Measurements from ENCODE around the gene BBLN. TPM values are rescaled to one million over a fixed set of nuclear protein-coding genes. Genes with fewer than 3 reads are reported as not detected.

The BBLN gene
- total RNA-seq, 2 experiments from 2014 or later = 77.6 to 90.9 TPM

DNA sequence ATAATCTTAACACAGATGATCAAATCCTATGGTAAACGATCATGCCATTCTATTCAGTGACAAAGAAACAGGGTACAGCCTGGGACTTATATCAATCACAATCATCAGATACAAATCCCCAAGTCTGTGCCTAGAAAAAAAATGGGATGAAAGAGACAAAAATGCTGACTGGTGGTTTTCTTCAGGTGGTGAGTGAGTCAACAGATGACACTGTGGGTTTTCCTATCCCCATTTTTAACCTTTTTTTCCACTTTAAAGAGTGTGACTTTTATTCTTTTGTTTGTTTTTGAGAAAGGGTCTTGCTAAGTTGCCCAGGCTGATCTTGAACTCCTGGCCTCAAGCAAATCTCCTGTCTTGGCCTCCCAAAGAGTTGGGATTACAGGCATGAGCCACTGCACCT is 28.1 kb downstream of the BBLN start:
- H3K36me3 Mint-ChIP-seq = peaks cover 25% of the 10 kb centered on the region
- ATAC-seq (ENCODE audit: low read depth) (no peak), DNase-seq (no peak)
- H3K9me3 Mint-ChIP-seq = no peaks in the 10 kb centered on the region
- H3K27me3 Mint-ChIP-seq = no peaks in the 10 kb centered on the region
- H3K27ac Mint-ChIP-seq = no peak overlapping the region
- peaks cover 24% of the 10 kb centered on the region for H3K4me1 Mint-ChIP-seq
- H3K4me3 Mint-ChIP-seq = no peak overlapping the region
- POLR2A ChIA-PET = interaction anchor here (0.6 to 0.7 kb wide), 2 partner anchors 89 to 386 kb away, joined by 4 to 5 read pairs; no protein-coding TSS in a partner anchor

DNA sequence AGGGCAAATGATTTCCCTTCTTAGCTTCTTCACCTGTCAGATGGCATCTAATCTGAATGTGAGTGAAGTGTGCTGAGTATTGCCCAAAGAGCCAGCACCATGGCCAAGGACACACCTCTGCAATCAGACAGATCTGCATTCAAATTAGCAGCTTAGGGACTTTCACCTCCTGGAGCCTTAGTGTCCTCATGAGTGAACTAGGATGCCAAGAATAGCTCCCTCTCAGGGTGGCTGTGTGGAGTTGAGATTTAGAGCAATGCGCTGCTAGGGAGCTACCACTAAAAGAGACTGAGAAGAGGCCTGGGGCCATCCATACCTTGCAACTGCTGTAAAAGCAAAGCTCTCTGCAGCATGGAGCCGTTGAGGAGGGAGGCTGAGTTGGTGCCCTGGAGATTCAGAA is 29.9 kb downstream of the BBLN start:
- POLR2A ChIA-PET = interaction anchor here (1.3 to 3.0 kb wide), 3 partner anchors 30 to 181 kb away, joined by 3 to 22 read pairs (median 5); partner anchors contain the start of genes BBLN and URM1
- H3K4me1 Mint-ChIP-seq = peaks cover 30% of the 10 kb centered on the region
- peaks cover 23% of the 10 kb centered on the region for H3K36me3 Mint-ChIP-seq
- H3K27ac Mint-ChIP-seq = peak overlapping the region; percentile 70
- H3K4me3 Mint-ChIP-seq = peak overlapping the region; percentile 96
- no peaks in the 10 kb centered on the region for H3K27me3 Mint-ChIP-seq
- ATAC-seq (ENCODE audit: low read depth) = no peak
- no peak for DNase-seq
- no peaks in the 10 kb centered on the region for H3K9me3 Mint-ChIP-seq

DNA sequence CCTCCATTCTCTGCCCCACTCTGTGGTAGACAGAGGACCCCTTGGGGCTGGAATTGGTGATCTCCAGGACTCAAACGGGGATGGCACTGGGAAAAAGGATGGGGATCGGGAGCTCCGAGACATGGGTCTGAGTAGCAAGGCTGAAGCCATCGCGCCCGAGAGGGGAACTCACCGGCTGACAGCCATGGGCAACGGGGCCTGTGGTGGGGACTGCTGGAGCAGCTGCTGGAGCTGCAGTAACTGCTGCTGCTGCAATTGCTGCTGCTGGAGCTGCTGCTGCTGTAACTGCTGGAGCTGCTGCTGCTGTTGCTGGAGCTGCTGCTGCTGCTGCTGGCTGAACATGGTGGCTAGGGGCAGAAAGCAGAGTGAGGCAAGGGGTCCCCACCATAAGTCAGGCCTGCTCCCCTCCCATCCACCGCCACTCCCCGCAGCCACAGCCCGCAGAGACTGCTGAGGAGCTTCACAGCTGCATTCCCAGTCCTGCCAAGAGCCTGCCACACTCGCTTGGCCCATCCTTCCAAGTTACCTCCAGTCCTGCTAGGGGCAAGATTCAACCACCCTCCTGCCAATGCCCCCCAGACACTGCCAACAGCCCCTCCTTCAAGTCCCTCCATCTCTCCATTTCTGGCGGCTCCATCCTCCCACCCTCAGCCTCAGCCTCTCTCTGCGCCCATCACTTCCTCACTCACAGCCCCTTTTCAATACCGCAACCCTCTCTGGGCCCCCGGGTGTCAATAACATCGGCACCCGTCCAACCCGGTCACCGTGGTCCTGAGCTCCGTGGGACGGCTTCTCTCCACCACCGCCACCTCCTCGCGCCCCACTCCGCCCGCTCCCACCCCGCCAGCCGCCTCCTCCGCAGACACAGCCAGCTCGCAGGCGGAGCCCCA is 30.7 kb downstream of the BBLN start:
- peaks cover 30% of the 10 kb centered on the region for H3K4me1 Mint-ChIP-seq
- ATAC-seq (ENCODE audit: low read depth) (peak; percentile 37), DNase-seq (no peak)
- H3K36me3 Mint-ChIP-seq = peaks cover 23% of the 10 kb centered on the region
- H3K4me3 Mint-ChIP-seq = peak overlapping the region; percentile 96
- H3K9me3 Mint-ChIP-seq = no peaks in the 10 kb centered on the region
- peaks cover 6% of the 10 kb centered on the region for H3K27me3 Mint-ChIP-seq
- POLR2A ChIA-PET = interaction anchor here (0.6 to 3.0 kb wide), 11 partner anchors 9 to 181 kb away, joined by 3 to 22 read pairs (median 3); partner anchors contain the start of genes BBLN, GOLGA2, SWI5 and URM1
- peak overlapping the region; percentile 93 for H3K27ac Mint-ChIP-seq

DNA sequence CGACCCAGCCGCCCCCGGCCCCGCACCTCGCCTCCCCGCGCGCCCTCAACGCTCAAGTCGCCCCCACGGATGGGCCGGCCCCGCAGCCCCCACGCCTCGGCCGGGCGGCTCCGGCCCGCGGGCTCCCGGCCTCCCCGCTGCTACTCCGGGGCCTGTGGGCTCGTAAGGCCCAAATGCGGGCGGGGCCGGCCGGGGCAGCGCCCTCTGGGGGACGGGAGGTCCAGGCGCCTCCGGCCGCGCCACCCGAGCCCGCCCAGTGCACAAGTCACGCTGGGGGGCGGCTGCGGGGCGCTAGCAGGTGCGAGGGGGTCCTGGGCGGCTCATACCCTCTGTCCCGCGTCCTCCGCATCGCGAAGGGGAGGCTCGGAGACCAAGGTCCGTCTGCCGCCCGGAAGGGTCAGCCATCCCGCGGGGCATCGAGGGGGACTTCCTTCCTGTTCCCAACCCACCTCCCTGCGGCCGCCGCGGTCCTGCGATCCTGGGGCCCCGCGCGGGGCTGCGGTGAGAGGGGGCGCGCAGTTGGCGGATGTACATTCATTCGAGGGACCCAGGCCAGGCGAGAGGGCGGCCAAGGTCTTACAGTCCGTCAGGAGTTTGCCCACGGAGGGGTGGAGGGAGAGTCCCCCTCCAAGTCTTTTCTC is 31.5 kb downstream of the BBLN start, which contains the start of gene CIZ1:
Gene CIZ1 (minus strand): TSS at position 167 of the 641 bp plus-strand sequence. CDS start 715 bp downstream, outside the sequence.
- peaks cover 18% of the 10 kb centered on the region for H3K36me3 Mint-ChIP-seq
- DNase-seq (peak; percentile 88), ATAC-seq (ENCODE audit: low read depth) (peak; percentile 87)
- H3K4me3 Mint-ChIP-seq = peak within 1 kb of the TSS; percentile 96
- no peaks in the 10 kb centered on the region for H3K9me3 Mint-ChIP-seq
- POLR2A ChIA-PET = interaction anchor here (0.6 to 3.0 kb wide), 12 partner anchors 8 to 501 kb away, joined by 3 to 22 read pairs (median 3); partner anchors contain the start of genes BBLN, GOLGA2, SWI5 and URM1
- peak within 1 kb of the TSS; percentile 93 for H3K27ac Mint-ChIP-seq
- H3K27me3 Mint-ChIP-seq = peaks cover 6% of the 10 kb centered on the region
- H3K4me1 Mint-ChIP-seq = peaks cover 29% of the 10 kb centered on the region

DNA sequence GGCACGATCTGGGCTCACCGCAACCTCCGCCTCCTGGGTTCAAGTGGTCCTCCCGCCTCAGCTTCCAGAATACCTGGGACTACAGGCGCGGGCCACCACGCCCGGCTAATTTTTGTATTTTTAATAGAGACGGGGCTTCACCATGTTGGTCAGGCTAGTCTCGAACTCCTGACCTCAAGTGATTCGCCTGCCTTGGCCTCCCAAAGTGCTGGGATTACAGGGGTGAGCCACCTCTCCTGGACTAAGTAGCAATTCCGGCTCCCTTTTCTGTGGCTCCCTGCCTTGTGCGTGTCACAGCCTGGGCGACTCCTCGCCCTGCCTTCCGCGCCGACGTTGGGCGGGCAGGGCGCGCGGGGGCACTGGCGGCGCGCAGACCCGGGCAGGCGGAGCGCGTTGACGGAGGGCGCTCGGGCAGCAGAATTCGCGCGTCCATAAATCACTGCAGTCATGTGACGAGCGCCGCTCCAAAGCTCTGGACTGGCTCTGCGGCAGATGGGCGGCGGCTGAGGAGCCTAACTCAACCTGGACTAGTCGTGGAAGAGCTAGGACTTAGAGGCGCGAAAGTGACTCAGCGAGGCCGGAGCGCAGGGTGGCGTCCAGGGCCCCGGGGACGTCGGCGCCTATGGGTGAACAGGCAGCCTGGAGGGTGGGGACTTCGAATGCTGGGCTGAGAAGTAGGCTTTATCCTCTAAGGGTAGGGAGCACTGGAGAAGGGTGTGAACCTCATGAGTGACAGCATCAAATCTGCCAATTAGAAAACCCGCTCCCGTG is 32.7 kb downstream of the BBLN start:
- Mint-ChIP-seq H3K27ac (peak overlapping the region; percentile 38), H3K4me1 (peaks cover 26% of the 10 kb centered on the region), H3K9me3 (no peaks in the 10 kb centered on the region), H3K4me3 (peak overlapping the region; percentile 64), H3K36me3 (peaks cover 14% of the 10 kb centered on the region), H3K27me3 (peaks cover 6% of the 10 kb centered on the region)
- DNase-seq = peak; percentile 74
- peak; percentile 64 for ATAC-seq (ENCODE audit: low read depth)
- POLR2A ChIA-PET = interaction anchor here (1.3 to 3.0 kb wide), 2 partner anchors 33 to 56 kb away, joined by 4 to 22 read pairs; partner anchors contain the start of gene BBLN

DNA sequence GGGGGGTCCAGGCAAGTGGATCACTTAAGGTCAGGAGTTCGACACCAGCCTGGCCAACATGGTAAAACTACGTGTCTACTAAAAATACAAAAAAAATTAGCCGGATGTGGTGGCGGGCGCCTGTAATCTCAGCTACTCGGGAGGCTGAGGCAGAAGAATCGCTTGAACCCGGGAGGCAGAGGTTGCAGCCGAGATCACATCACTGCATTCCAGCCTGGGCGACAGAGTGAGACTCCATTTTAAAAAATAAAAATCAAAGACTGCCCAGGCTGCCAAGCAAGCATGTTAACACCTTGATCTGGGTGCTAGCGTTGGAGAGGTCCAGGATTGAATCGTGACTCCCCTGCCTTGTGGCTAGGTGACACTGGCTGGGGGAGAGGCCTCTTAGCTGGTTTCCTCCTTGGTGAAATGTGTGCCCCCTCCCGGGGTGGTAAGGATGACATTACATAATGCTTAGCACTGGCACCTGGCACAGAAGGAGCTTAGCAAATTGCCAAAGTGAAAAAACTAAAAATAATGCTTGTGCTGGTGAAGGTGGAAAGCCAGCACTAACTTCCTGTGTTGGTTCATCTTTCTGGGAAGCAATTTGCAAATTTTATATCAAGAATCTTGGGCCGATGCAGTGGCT is 33.5 kb downstream of the BBLN start:
- peaks cover 6% of the 10 kb centered on the region for H3K27me3 Mint-ChIP-seq
- no peaks in the 10 kb centered on the region for H3K9me3 Mint-ChIP-seq
- peak overlapping the region; percentile 34 for H3K27ac Mint-ChIP-seq
- POLR2A ChIA-PET = interaction anchor here (0.6 kb wide), 1 partner anchor 82 kb away, joined by 4 read pairs; the partner anchor contains the start of genes GOLGA2 and SWI5
- peak overlapping the region; percentile 8 for H3K4me3 Mint-ChIP-seq
- peaks cover 24% of the 10 kb centered on the region for H3K4me1 Mint-ChIP-seq
- DNase-seq = no peak
- no peak for ATAC-seq (ENCODE audit: low read depth)
- peaks cover 10% of the 10 kb centered on the region for H3K36me3 Mint-ChIP-seq

DNA sequence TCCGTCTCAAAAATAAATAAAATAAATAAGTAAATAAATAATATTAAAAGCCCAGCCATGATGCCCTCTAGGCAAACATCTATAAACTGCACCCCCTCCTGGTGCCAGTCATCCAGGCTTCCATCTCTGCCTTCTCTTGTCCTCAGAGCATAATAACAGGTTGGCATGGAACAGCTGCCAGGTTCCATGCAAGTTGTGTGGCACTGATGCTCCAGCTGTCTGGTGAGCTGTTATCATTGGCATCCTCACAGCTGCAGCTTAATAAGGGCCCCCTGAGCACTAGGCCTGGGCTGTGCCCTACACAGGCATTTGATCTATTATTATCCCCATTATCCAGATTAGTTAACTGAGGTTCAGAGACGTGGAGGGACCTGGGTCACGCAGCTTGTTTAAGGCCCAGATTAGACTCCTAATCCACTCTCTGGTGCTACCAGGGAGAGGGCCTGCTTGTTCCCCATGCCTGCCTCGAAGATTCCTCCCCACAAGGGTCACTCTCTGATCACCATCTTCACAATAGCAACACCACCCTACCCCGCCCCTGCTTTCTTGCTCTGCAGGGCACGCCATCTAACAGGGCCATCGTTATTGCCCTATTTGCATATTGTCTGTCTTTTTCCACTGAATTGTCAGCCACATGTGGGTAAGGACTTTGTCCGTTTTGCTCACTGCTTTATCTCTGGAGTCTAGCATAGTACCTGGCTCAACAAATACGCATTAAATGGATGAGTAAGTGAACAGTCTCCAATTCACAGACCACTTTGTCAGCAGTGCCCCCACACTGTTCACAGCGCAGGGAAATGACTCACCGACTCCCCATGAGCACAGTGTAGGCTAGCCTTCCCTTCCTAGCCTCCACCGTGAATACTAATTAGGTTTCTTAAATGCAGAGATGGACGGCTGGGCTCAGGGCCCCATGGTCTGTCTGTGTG is 41.6 kb downstream of the BBLN start:
- Mint-ChIP-seq H3K27me3 (peaks cover 22% of the 10 kb centered on the region), H3K4me1 (peaks cover 10% of the 10 kb centered on the region), H3K4me3 (no peak overlapping the region), H3K27ac (no peak overlapping the region), H3K9me3 (no peaks in the 10 kb centered on the region), H3K36me3 (no peaks in the 10 kb centered on the region)
- no peak for DNase-seq
- POLR2A ChIA-PET = no interaction called here
- ATAC-seq (ENCODE audit: low read depth) = no peak

DNA sequence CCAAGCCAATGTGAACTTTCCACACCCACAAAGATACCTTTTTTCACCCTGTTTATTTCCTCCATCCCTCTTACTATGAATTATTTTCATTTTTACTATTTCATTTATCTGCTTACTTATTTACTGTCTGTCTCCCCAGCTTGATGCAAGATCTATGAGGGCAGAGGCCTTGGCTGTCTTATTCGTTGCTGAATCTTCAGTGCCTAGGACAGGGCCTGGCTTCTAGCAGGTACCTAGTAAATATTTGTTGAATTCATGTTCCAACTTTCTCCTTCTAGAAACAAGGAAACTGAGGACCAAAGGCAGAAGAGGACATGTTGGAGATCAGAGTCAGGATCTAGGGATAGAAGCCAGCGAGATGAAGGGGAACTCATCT is 42.6 kb downstream of the BBLN start:
- ATAC-seq (ENCODE audit: low read depth) (no peak), DNase-seq (no peak)
- no peaks in the 10 kb centered on the region for H3K36me3 Mint-ChIP-seq
- peak overlapping the region; percentile 80 for H3K27ac Mint-ChIP-seq
- no peaks in the 10 kb centered on the region for H3K9me3 Mint-ChIP-seq
- peaks cover 10% of the 10 kb centered on the region for H3K4me1 Mint-ChIP-seq
- H3K4me3 Mint-ChIP-seq = peak overlapping the region; percentile 78
- H3K27me3 Mint-ChIP-seq = peaks cover 24% of the 10 kb centered on the region
- POLR2A ChIA-PET = no interaction called here

DNA sequence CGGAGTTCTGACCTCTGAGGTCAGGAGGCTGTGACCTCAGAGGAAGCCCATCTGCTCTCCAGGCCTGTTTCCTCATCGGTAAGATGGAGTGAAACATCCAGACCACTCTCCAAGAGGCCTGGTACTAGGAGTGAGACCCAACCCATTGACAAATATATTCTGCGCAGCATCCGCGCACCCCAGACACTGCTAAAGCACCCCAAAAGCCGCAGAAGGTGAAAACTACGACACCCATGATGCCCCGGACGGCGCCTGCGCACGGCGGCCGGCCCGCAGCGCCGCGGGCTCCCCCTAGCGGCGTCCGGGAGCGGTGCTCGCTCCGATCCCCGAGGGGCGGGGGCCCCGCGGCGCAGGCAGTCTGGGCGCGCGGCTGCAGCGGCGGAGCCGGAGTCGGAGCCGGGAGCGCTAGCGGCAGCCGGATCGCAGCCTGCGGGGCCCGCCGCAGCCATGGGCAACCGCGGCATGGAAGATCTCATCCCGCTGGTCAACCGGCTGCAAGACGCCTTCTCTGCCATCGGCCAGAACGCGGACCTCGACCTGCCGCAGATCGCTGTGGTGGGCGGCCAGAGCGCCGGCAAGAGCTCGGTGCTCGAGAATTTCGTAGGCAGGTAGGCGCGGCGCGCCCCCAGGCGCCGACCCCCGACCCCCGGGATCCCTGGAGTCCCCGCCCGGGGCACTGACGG is 43.1 kb downstream of the BBLN start, which contains the start of gene DNM1:
Gene DNM1 (plus strand): TSS at position 356 of the 683 bp plus-strand sequence. CDS start 92 bp downstream, at position 448.
- Mint-ChIP-seq H3K4me3 (peak within 1 kb of the TSS; percentile 78), H3K4me1 (peaks cover 10% of the 10 kb centered on the region), H3K9me3 (no peaks in the 10 kb centered on the region), H3K36me3 (no peaks in the 10 kb centered on the region), H3K27me3 (peaks cover 24% of the 10 kb centered on the region), H3K27ac (peak within 1 kb of the TSS; percentile 80)
- DNase-seq (peak; percentile 92), ATAC-seq (ENCODE audit: low read depth) (peak; percentile 88)
- POLR2A ChIA-PET = no interaction called here

DNA sequence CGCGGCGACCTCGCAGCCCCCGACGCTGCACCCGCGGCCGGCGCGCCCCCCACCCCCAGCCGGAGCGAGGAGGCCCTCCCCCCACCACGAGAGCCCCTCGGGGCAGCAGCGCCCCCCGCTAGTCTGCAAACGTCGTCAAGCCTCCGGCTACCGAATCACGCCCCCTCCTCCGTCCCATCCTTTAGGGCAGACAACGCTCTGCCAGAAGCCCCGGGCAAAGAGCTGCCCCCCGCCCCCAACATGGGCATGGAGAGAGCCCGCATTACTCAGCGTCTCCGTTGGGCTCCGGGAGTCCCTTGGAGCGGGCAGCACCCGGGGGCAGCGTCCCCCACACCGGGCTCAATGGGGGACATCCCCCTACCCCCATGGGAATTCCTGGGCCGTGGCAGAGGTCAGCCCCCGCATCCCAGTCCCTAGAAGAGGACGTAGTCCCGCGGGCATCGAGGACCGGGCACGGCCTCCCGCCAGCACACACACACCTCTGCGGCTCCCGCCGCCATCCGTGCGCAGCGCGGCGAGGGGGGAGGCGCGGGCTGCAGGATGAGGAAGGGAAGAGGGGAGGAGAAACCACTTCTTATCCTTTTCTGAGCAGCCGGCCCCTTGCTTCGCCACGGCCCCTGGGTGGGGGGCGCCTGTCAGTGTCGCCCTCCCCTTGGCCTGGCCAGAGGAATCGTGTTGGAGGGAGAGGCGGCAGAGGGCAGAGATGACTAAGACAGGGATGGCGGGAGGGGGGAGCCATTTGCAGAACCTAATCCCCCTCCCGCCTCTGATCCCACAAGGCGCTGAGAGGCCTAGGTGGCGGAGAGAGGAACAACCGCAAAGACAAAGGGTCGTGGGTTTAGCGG is 43.9 kb downstream of the BBLN start:
- H3K4me3 Mint-ChIP-seq = peak overlapping the region; percentile 64
- peaks cover 10% of the 10 kb centered on the region for H3K4me1 Mint-ChIP-seq
- H3K36me3 Mint-ChIP-seq = no peaks in the 10 kb centered on the region
- POLR2A ChIA-PET = no interaction called here
- ATAC-seq (ENCODE audit: low read depth) = no peak
- no peak overlapping the region for H3K27ac Mint-ChIP-seq
- H3K27me3 Mint-ChIP-seq = peaks cover 24% of the 10 kb centered on the region
- DNase-seq = no peak
- H3K9me3 Mint-ChIP-seq = no peaks in the 10 kb centered on the region
